H54 (cell line): Measurements from ENCODE around the gene SLC25A15.

Source experiments
- DNase-seq: peaks from one replicate; pipeline ENCODE4 v3.0.0; 2011; ENCODE audit warnings: low spot score, mixed read lengths; ENCODE audit not compliant: insufficient read length
- FAIRE-seq: peaks from 3 replicates; lab custom pipeline; 2011; peaks lifted over from hg19 to GRCh38; lab: Jason Lieb, UNC
- POLR2A ChIP-seq: IDR thresholded peaks from 2 replicates; pipeline ENCODE4 v1.6.1; 2011; ENCODE audit warnings: low read depth, mild to moderate bottlenecking, low read length

Gene SLC25A15

DNA sequence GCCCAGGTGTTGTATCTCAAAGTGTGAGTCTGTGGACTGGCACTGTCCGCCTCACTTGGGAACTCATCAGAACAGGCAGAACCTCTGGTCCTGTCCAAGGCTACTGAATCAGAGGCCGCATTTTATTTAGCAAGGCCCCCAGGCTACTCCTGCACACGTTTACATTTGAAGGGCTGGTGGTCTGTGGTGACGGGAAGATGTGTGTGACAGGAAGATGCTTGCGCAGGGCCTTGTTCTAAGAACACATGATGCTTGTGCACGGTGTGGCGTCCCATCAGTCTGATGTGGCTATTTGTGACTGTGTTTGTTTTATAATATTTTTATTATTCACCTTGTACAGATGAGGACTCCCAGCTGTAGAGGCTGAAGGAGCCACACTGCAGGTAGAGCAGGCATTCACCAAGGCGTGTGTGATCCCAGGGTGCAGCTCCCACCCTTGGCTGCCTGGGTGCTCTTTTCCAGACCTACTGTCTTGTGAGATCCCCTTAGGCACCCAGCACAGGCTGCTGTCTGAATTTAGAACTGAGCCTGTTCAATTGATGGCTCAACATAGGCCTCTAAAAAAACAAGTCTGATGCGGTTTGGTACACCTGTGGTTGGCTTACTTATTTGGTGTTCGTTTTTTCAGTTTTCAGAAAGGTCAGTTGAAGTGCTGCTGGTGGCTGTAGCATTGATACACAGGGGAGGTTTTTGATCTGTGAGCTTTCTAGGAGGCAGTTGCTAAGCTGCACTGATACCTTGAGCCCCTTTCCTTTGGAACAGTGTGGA is 3.1 kb downstream of the SLC25A15 start:
- no peak for TF ChIP-seq POLR2A
- DNase-seq = no peak
- FAIRE-seq = no peak

DNA sequence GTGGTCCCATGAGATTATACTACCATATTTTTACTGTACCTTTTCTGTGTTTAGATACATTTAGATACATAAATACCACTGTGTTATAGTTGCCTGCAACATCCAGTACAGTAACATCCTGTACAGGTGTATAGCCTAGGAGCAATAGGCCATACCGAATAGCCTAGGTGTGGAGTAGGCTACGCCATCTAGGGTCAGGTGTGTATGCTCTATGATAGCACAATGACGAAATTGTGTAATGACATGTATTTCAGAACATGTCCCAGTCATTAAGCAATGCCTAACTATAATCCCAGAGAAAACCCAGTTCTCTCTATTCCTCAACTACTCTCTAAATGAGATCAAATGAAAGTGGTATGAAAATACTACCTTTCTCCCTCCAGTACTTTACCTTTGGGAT is 3.9 kb downstream of the SLC25A15 start:
- DNase-seq = no peak
- no peak for TF ChIP-seq POLR2A
- no peak for FAIRE-seq

DNA sequence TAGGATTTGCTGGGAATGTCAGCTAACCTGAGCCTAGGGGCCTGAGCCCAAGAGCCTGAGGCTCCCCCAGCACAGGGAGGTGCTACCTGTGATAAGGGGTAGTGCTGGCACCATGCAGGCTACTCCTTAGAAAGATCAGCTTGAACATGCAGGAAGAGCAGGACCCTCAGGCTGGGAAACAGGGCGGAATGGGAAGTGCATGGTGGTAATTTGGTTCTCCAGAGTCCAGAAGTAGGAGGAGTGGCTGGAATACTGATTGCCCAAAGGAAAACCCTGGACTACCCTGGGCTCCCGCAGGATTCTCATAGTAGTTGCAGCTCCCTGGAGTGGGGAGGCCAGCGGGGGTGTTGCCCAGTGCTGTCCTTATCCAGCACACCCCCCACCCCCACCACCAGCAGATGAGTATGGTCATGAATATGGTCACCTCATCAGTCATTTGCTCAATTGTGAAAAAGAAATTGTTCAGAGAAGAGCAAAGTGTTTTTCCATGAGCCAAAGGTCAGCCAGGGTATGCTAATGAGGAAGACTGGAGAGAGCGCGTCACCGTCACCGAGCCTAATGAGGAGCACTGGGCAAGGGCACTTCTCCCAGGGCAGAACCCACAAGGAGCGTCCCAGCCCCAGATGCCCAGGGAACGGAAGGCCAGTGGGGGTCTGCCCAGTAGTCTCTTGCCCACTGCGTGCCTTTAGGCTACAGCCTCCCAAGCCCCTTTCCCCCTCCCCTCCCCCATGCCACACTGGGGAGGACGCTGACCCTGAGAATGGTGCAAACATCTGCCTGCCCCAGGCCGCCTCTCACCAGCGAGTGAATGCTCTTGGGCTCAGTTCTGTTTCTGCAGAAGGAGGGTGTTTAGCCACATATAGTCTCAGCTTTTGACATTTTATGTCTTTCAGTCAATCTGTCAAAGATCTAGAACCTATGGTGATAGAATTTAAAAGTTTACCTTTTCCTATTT is 5.3 kb downstream of the SLC25A15 start:
- DNase-seq (no peak), FAIRE-seq (no peak)
- no peak for TF ChIP-seq POLR2A

DNA sequence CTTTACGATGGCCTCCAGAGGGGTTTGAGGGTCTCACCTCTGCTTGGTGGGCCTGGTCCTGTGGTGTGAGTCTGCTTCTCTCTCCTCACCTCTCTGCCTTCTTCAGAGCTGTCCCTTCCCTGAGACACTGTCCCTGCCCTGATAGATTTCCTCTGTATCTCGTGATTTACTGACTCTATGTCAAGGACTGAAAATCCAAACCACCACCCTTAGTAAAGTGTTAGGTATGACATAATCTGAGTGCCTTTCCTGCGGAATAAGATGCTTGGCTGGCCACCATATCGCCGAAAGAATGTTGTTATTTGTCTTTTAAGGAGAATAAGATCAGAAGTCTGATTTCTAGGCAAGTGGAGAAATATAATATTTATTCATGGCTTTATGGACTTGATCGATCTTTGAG is 7.2 kb downstream of the SLC25A15 start:
- FAIRE-seq = no peak
- no peak for TF ChIP-seq POLR2A
- no peak for DNase-seq

DNA sequence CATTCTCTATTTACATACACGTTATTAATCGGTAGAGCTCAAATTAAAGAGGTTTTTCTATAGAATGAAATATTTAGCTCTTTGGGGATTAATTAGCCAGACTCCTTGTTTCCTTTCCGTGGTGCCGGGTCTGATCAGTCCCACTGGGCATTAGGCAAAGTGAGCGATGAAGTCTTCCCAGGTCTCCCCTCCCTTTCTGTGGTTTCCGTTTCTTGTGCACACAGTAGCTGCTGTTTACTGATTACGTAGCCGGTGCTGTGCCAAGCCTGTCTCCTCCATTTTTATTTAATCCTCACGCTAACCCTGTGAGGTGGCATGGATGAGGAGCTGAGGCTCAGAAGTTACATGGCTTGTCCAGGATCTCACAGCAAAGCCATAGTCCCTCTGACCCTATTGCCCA is 9.0 kb downstream of the SLC25A15 start:
- TF ChIP-seq POLR2A = no peak
- no peak for DNase-seq
- no peak for FAIRE-seq

DNA sequence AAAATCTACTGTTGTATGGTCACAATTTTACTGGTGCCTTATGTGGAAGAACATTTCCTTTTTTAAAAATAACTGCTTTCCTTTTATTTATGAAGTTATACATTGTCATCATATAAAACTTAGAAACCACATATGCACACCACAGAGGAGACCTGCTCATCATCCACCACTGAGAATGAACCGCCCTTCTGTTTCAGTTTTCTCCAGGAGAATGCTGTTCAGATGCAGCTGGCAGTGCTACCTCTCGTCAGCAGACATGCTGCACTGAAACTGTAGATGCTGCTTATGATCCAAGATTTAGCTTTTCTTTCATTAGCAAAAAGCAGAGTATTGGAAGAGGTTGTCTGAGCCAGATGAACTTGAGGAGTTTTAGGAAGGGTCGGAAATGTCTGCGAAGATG is 10.1 kb downstream of the SLC25A15 start:
- FAIRE-seq (no peak), DNase-seq (no peak)
- TF ChIP-seq POLR2A = no peak

DNA sequence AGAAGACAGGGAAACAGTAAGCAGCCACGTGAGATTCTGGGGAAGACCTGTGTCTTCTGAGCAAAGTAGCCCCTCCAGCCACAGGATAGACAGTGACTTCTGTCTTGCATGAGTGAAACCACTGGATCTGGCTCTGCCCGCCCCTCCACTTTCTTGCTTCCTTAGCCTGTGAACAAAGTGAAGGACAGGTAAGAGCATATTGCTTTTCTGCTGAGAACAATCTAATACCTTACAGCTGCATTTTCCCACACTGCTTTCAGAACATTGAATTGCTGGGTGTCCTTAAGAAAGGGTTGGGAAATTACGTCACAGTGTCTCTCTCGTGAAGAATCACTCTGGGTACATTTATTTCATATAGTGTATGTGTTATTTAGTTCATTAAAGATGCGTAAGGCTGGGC is 11.1 kb downstream of the SLC25A15 start:
- no peak for DNase-seq
- no peak for TF ChIP-seq POLR2A
- FAIRE-seq = no peak

DNA sequence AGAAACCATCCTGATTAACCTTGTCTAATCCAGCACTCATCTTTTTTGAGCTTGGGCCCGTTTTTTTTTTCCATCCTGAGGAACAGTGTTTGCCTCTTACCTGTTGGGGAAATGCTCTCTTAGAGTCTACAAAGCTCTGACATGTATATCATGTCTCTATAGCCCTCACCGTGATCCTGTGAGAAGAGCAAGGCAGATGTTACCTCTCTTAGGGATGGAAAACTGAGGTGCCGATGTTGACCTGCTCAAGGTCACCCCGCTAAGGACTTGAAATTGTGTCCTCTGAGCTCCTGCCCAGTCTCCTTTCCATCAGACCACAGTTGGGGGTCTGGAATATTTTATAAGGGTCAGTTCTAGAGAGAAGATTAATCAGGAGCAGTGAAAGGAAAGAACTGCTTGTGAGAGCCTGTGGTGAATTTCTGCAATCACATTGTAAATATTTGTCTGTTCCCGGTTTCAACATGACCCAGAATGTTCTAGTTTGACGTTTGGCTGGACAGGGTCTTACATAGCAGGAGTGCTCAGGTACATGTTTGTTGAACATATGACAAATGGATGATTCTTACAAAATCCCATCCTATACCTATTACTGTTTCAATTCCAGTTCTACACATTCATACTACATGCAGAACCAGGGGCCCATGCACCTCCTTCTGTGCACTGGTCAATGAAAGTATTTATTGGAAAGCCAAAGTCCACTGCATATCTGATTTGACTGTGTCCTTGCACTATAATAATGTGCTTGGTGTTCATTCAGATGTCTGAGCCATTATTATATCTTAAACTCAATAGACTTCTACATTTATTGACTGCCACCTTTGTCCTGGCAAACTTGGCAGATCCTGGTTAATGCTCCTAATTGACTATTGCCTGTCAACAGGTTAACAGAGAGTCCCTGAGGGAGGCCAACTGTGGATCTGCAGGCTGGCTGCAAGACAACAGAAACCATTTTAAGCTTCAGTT is 12.1 kb downstream of the SLC25A15 start:
- FAIRE-seq (no peak), DNase-seq (no peak)
- no peak for TF ChIP-seq POLR2A

DNA sequence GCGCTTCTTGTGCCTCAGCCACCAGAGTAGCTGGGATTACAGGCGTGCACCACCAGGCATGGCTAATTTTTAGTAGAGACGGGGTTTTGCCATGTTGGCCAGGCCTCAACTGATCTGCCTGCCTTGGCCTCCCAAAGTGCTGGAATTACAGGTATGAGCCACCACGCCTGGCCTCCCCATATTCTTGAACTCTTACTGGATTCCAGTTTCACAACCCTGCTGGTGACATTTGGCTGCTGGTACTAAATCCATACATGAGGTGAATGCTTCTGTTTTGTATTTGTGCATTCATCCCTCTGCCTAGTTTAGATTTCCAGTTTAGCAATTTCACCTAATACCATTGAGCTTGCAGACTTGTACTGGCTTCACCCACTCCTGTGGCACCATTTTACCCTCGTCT is 13.9 kb downstream of the SLC25A15 start:
- no peak for TF ChIP-seq POLR2A
- FAIRE-seq = no peak
- DNase-seq = no peak

DNA sequence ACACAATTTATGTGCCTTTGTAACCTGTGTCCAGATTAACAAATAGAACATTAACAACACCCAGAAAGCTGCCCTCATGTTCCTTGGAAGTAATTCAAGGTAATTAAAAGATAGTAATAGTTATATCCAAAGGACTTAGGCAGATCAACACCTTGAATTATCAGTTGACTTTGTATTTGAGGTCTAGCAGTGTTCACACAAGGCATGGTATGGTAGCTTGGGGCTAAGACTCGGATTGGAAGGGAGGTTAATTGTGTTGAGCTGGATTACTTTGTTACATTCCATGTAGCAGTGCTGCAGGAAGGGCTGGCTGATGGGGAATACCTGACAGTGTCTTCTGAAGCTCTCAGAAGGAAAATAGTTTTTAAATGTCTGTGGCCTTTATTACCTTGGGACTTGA is 16.8 kb downstream of the SLC25A15 start:
- FAIRE-seq (no peak), DNase-seq (no peak)
- TF ChIP-seq POLR2A = no peak

DNA sequence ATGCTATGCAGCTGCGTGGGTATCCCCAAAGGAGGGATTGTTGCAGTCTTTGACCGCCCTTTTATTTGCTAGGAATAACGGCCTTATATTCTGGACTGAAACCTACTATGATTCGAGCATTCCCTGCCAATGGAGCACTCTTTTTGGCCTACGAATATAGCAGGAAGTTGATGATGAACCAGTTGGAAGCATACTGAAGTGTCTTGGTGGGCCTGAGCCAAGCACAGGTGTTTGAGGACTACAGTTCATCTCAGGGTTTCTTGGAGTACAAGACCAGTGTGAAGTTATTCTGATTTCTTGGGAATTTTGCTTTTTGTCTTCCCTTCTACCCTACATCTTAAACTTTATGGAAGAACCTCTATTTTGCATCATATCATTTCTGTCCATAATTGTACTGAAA is 20.1 kb downstream of the SLC25A15 start:
- no peak for TF ChIP-seq POLR2A
- FAIRE-seq (no peak), DNase-seq (no peak)

DNA sequence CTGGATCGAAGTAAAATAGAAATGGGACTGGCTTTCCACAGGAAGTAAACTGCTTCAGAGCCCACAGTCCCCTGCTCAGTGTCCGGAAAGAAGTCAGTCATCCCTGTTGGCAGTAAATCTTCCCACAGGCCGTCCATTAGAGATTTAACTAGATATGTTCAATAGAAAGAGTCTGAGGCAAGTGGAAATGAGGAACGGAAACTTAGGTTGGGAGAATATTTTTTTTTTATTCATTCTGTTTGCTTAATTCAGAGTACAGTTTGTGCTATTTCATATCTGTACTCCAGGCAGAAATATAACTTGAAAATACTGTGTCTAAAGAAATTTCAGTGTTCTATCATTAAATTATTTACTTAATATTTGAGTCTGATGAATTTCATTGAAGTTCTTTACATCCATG is 22.7 kb downstream of the SLC25A15 start:
- FAIRE-seq (no peak), DNase-seq (no peak)
- TF ChIP-seq POLR2A = no peak

DNA sequence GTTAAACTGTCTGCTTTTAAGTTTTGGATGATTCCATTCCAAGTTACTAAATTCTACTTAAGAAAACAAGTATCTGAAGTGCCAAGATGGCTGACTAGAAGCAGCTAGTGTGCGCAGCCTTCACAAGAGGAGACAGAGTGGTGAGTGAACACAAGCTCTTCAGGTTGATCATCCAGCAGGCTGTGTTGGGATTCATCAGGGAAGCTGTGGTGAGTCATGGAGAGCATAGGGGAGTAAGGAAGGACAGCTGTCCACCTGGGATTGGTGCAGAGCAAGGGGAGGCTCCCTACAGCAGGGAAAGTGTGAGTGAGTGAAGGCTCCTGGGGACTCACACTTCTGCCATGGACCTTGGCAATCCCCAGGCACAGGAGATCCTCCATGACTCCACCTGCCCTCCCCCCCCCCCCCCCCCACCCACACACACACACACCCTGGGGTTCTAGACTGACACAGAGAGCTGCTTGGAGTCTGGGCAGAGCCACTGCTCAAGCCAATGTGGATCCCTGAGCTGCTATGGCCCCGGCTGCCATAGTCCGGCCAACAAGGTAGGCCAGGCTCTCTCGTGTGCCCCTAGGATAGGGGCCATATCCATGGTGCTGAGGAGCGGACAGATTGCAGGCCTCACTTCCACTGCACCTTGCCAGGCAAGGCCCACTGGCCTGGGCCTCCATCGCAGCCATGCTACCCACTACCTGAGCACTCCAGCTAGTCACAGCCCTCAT is 23.5 kb downstream of the SLC25A15 start:
- DNase-seq (peak; percentile 47), FAIRE-seq (peak; percentile 48)
- no peak for TF ChIP-seq POLR2A
